COLO668 (cell line): ENCODE data around the gene F13B.
"Not testable (repeated sequence)": the region's sequence is repeated elsewhere in the genome, so short reads cannot be mapped to it uniquely, and the experiment has no call there.

Source experiments
- DNase-seq: peaks from one replicate; lab custom pipeline; 2025; ENCODE audit not compliant: unreplicated experiment; lab: John Stamatoyannopoulos, UW

F13B gene

GRCh38 chr1:197042676-197043341 is 24.3 kb downstream of the F13B start:
- no peak for DNase-seq

DNA sequence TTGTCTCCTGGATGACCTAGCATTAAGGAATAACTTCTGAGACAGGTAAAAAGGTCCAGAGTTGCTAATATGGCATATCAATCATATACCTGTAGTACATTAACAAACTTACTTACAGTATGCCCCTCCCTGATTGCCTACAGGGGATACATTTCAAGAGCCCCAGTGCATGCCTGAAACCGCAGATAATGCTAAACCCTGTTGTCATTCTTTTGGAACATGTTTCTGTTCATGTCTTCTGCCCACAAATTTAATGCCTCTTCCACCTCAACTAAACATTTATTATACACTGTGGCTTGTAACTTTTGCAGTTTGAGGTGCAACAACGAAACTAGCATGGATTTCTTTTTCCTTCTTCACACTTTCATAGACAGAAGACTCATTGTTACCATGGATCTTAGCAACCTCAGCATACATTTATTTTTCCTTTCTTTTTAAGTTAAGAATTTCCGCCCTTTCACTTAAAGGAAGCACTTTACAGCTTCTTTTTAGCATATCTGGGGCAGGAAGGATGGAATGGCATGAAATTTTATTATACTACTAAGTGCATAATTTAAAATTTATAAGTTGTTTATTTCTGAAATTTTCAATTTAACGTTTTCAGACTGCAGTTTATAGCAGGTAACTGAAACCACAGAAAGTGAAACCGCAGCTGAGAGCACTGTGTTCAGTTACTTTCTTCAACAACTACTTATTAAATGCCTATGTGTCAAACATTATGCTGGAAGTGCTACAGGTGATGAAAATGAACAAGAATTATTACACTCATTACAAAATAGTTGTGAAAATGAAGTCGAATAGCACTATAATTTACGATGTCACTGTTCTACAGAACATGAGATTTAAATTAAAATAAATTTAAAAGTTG is 25.3 kb downstream of the F13B start:
- DNase-seq, result no peak

DNA sequence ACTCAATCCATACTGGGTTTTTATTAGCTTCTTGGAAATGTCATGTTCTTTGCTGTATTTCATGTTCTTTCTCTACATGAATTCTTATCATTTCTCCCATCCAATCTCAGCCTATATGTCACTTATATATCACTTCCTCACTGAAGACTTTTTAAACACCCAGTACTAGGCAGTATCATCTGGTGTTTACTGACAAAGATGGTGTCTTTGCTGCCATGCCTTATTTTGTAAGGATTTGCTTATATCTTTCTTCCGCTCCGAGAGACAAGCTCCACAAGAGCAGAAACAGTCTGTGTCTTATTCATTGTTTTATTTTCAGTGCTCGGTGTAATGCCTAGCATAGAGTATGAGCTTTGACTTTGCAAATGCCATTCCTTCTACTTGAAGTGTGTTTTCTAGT is 30.2 kb downstream of the F13B start:
- no peak for DNase-seq

- not testable (repeated sequence) for DNase-seq
Observed at GRCh38 chr1:197034631-197035339, 32.3 kb downstream of the F13B start.

DNA sequence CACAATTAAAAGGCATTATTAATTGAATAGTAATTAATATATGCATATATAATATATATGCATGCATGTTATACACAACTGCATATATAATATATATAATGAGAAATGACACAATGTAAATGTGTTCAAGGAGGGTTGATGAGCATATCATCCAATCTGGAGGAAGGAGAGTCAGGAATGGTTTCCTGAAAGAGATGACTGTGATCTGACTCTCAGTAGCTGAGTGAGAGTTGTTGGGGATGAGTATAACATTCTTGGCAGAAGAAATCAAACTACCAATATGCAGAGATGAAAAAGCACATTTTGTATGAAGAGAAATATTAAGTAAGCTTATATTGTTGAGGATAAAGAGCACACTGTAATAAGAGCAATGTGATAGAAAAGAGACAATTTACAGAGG is 37.3 kb downstream of the F13B start:
- no peak for DNase-seq

- DNase-seq, result peak; percentile 45
Observed at GRCh38 chr1:197027359-197027758, 39.7 kb downstream of the F13B start.

- DNase-seq, result no peak
Observed at GRCh38 chr1:197024460-197024859, 42.6 kb downstream of the F13B start.

GRCh38 chr1:197021716-197022115 is 45.3 kb downstream of the F13B start:
- DNase-seq, result no peak

- DNase-seq, result no peak
Observed at GRCh38 chr1:197017558-197018146, 49.4 kb downstream of the F13B start.

DNA sequence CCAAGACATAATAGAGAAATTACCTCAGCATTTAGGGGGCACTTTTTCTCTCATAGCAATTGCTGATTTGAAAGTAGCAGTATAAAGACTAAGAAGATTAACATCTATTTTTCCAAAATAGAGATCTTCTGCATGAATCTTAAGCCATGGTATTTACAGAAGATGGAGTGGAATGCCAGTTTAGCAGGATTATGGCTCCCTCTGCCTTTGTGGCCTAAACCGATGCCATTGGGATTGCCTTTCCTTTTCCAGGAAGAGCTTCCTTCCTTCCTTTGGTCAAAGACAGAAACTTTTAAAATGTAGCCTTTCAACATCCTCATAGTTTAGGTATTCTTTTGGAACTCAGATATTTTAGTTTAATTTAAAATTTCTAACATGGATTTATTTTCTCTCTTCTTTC is 50.3 kb downstream of the F13B start:
- no peak for DNase-seq

GRCh38 chr1:197013234-197013633 is 53.8 kb downstream of the F13B start:
- DNase-seq, result no peak

DNA sequence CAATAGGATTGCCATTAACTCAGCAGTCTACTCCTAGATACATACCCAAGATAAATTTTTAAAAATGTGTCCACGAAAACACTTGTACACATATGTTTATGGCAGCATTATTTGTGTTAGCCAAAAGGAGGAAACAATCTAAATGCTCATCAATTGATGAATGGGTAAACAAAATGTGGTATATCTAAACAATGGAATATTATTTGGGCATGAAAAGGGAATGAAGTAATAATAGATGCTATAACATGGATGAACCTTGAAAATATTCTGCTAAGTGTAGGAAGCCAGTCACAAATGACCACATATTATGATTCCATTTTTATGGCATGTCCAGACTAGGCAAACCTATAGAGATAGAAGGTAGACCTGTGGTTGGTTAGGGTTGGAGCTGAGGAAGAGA is 55.4 kb downstream of the F13B start:
- no peak for DNase-seq

DNA sequence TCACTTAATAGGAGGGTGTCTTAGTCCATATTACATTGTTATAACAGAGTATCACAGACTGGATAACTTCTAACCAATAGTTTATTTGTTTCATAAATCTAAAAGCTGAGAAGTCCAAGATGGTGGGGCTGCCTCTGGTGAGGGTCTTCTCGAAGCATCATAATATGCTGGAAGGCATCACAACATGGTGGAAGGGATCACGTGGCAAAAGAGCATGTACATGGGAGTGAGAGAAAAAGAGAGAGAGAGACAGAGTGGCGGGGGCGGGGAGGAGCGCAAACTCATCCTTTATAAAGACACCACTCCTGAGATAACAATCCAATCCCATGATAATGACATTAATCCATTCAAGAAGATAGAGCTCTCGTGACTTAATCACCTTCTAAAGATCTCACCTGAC is 58.2 kb downstream of the F13B start:
- no peak for DNase-seq

DNA sequence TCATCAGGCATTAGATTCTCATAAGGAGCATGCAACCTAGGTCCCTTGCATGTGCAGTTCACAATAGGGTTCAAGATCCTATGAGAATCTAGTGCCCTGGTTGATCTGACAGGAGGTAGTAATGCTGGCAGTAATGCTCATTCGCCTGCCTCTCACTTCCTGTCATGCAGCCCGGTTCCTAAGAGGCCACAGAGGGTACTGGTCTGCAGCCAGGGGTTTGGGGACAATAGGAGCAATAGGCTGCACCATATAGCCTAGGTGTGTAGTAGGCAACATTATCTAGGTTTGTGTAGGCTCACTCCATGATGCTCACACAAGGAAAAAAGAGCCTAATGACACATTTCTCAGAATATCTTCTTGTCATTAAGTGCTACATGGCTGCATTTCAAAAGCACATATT is 63.9 kb downstream of the F13B start:
- DNase-seq, result no peak

DNA sequence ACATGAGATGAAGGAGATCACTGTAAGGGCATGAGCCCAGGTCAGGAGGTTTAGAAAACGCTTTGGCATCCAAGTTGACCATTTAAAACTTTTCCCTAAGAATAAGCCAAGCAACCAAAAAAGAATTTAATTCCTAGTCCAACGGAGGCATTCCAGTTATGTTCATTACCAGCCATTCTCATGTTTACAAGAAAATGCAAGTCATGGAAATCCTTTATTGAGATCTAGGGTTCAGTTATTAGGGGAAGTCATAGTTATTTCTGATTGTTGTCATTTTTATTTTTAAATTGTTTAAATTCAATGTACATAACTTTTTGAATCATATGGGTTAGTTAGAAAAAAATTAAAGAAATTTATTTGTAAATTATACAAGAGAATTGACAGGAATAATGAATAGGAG is 65.2 kb downstream of the F13B start:
- no peak for DNase-seq

- no peak for DNase-seq
Observed at GRCh38 chr1:196997423-196997822, 69.6 kb downstream of the F13B start.

- DNase-seq, result no peak
Observed at GRCh38 chr1:196993916-196994315, 73.1 kb downstream of the F13B start.

DNA sequence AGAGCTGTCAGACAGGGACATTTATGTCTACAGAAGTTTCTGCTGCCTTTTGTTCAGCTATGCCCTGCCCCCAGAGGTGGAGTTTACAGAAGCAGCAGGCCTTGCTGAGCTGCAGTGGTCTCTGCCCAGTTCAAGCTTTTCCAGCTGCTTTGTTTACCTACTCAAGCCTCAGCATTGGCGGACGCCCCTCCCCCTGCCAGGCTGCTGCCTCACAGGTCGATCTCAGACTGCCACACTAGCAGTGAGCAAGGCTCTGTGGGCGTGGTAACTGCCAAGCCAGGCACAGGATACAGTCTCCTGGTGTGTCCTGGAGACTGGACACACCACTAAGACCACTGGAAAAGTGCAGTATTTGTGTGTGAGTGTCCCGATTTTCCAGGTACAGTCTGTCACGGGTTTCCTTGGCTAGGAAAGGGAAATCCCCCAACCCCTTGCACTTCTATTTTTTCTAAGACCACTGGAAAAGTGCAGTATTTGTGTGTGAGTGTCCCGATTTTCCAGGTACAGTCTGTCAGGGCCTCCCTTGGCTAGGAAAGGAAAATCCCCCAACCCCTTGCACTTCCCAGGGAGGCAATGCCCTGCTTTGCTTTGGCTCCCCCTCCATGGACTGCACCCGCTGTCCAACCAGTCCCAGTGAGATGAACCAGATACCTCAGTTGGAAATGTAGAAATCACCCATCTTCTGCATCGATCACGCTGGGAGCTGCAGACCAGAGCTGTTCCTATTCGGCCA is 75.0 kb downstream of the F13B start:
- DNase-seq, result peak; percentile 86
